Fibroblast of the conjunctiva (primary cell): ENCODE results near the gene PDSS1.
"Not testable (repeated sequence)": the region's sequence is repeated elsewhere in the genome, so short reads cannot be mapped to it uniquely, and the experiment has no call there.

Source experiments
- DNase-seq: peaks from one replicate; pipeline ENCODE4 v3.0.0-alpha.2; 2010; ENCODE audit warnings: low read depth

Gene PDSS1

GRCh38 chr10:26739071-26739631 is 41.6 kb downstream of the PDSS1 start:
- DNase-seq = no peak

- DNase-seq = no peak
Observed at GRCh38 chr10:26741368-26741767, 43.9 kb downstream of the PDSS1 start.

GRCh38 chr10:26743091-26743490 is 45.6 kb downstream of the PDSS1 start:
- no peak for DNase-seq

GRCh38 chr10:26743841-26744240 is 46.3 kb downstream of the PDSS1 start:
- DNase-seq = no peak

- DNase-seq = no peak
Observed at GRCh38 chr10:26746061-26746460, 48.6 kb downstream of the PDSS1 start.

DNA sequence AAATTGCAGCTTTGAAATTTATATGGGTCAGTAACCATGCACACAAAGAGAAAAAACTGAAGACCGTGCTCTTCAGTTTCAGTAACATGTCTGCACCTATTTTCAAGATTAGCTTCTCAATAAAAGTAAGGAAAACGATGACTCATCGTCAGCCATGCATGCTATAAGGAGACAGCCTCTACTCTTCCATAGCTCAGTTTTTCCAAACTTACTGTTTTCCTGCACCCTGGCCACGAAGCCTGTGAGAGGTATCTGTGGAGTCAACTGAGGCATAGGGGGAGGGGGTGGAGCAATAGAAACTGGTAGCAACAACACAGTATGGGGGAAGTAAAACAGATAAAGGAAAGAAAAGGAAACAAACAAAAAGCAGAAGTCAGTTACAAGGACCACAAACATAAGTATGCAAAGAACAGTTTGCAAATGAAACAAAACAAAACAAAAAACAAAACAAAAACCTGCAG is 58.0 kb downstream of the PDSS1 start:
- no peak for DNase-seq

- no peak for DNase-seq
Observed at GRCh38 chr10:26759008-26759407, 61.5 kb downstream of the PDSS1 start.

GRCh38 chr10:26765549-26765948 is 68.0 kb downstream of the PDSS1 start:
- DNase-seq = no peak

DNA sequence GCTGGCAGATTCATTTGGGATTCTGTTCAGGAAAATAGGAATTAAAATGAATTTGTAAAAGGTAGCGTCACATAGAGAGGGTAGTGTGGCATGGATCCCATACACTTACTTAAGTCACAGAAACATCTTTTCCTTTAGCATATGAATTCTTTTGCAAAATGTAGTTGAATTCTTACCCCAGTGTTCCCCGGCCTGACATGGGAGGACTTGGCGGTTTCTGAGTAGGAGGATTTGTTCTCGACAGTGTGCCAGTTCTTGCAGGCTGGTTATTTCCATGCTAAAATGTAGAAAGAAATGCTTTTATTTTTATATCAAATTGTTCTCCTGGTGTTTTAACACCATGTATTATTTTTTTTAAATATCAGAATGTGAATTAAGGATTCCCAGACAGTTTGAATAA is 72.6 kb downstream of the PDSS1 start:
- DNase-seq = no peak

GRCh38 chr10:26773633-26774032 is 76.1 kb downstream of the PDSS1 start:
- no peak for DNase-seq

DNA sequence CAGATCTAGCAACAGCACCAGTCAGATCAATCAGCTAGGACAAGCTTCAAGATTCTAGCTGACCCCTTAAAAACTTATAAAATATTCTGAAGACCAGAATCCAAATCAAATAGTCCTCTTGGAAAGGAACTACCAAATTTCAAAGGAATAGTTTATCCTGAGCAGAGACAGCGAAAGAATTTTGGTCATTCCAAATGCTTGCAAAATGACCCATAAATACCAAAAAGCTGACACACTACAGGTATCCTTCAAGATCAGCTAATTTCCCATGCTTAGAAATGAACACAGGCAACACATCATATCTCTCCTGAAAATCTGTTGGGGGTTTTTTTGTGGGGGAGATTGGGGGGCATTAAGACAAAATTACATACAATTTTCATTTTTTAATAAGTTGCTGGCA is 78.8 kb downstream of the PDSS1 start:
- no peak for DNase-seq

GRCh38 chr10:26777686-26778085 is 80.2 kb downstream of the PDSS1 start:
- DNase-seq = no peak

GRCh38 chr10:26779176-26779860 is 81.8 kb downstream of the PDSS1 start:
- DNase-seq = no peak

DNA sequence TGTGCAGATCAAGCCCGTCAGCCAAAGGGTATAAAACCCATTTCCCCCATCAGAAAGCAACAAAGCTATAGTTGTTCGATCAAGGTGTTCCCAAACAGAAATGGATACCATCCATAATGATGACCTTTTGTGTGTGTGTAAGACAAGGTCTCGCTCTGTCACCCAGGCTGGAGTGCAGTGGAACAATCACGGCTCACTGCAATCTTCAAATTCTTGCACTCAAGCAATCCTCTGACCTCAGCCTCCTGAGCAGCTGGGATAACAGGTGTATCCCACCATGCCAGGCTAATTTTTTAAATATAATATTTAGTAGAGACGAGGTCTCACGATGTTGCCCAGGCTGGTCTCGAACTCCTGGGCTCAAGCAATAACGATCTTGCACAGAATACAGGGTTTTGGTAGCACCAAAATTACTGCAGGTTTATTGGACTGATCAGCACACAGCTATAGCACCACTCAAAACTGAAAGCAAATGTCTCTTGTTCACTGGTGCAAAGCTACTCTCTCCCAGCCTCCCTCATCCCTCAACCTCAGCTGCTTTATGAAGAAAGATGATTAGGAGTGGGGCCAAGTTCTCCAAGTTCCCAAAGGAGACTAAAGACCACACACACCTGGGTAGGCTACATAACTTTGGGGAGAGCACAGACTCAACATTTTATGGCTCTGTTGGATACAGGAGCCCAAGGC is 82.7 kb downstream of the PDSS1 start:
- DNase-seq = no peak

GRCh38 chr10:26780793-26781601 is 83.5 kb downstream of the PDSS1 start:
- DNase-seq = peak; percentile 42

GRCh38 chr10:26781797-26782196 is 84.3 kb downstream of the PDSS1 start:
- DNase-seq = no peak

GRCh38 chr10:26787362-26787761 is 89.9 kb downstream of the PDSS1 start:
- DNase-seq = no peak

GRCh38 chr10:26789779-26790178 is 92.3 kb downstream of the PDSS1 start:
- not testable (repeated sequence) for DNase-seq

DNA sequence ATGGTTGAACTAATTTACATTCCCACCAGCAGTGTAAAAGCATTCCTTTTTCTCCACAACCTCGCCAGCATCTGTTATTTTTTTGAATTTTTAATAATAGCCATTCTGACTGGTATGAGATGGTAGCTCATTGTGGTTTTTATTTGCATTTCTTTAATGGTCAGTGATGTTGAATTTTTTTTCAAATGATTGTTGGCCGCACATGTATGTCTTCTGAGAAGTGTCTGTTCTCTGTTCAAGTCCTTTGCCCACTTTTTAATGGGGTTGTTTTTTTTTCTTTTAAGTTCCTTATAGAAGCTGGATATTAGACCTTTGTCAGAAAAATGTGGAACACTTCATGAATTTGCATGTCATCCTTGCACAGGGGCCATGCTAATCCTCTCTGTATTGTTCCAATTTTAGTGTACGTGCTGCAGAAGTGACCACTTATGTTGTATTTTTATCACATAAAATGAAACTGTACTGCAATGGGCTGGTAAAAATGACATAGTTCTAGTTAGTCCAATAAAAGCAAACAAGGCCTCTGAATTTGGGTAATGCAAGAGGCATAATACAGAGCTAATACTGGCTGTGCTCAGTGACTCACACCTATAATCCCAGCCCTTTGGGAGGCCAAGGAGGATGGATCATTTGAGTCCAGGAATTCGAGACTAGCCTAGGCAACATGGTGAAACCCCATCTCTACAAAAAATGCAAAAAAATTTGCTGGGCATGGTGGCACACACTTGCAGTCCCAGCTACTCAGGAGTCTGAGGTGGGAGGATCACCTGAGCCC is 92.9 kb downstream of the PDSS1 start:
- peak; percentile 13 for DNase-seq

DNA sequence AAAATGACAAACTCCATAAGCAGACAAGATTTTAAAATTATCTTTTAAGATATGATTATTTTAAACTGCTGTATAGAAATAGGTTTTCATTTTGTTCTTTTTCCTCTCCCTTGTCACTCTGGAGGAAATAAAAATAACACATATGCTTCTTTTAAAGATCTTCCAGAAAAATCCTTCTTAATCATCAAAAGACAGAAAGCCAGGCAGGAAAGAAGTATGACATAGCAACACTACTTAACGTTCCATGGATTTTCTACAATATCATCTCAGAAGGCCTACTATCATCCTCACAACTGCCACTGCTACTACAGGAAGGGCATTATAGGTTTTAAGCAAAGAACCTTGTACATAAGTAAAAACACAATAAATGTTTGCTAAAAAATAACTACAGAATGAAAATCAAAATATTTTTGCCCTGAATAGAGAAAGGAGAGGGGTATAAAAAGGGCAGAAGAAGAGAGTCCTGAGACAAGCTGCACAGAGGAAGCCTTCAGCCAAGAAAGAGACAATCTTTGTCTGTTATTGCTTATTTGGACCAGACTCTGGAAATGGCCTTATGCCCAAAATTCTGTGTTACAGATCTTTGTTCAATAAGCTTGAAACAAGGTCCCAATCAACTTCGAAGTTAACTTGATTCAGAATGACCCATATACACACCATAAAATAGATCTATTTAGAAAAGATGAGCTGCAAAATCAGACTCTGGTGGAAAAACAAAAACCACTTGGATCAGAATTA is 95.4 kb downstream of the PDSS1 start:
- DNase-seq = no peak
